GM23248 (cell line): ENCODE measurements around the gene SS18L1.

Experiments used
- EZH2 ChIP-seq: fragments of 200-600 bp; sonication (generic); IDR thresholded peaks from 2 replicates; pipeline ENCODE4 v1.6.1; 2018; ENCODE audit warnings: antibody characterized with exemption, mild to moderate bottlenecking; ENCODE audit not compliant: insufficient read depth, poor library complexity, severe bottlenecking
- EZH2phosphoT487 ChIP-seq: fragments of 200-600 bp; sonication (generic); IDR thresholded peaks from 2 replicates; pipeline ENCODE4 v1.6.1; 2018; ENCODE audit warnings: antibody characterized with exemption, moderate library complexity, mild to moderate bottlenecking, low read depth; ENCODE audit not compliant: insufficient read depth

- TF ChIP-seq EZH2 (no peak), EZH2phosphoT487 (no peak)
These were observed 21.6 kb upstream of the SS18L1 start, which contains the start of gene LSM14B for GRCh38 chr20:62121776-62122653.
